Gastroesophageal sphincter (tissue), 4 donors: ENCODE data around the gene EDEM2. TPM values are rescaled to one million over a fixed set of nuclear protein-coding genes. Genes with fewer than 3 reads are reported as not detected.

ENCODE experiments used
- ATAC-seq: fragments of 150-250 bp; one replicate; pipeline ENCODE4 v1.9.1; 2016; ENCODE audit warnings: mild to moderate bottlenecking, moderate library complexity
- H3K27ac ChIP-seq, 4 donors: fragments of 200-600 bp; sonication (generic) in 3 of 4; 1 replicate in 3 of 4; 2 replicates in 1 of 4; pipeline ENCODE4 v1.5.1; 2016 to 2019
- H3K27me3 ChIP-seq: fragments of 200-600 bp; sonication (generic); one replicate; pipeline ENCODE4 v1.5.1; 2019
- H3K36me3 ChIP-seq, 2 donors: fragments of 200-600 bp; sonication (generic); one replicate each; pipeline ENCODE4 v1.5.1; 2019; ENCODE audit warnings: control low read depth in 1 of 2
- H3K4me1 ChIP-seq, 3 donors: fragments of 200-600 bp; sonication (generic); 1 replicate in 2 of 3; 2 replicates in 1 of 3; pipeline ENCODE4 v1.5.1; 2016 to 2019; ENCODE audit warnings: control low read depth in 2 of 3
- H3K4me3 ChIP-seq, 2 donors: fragments of 200-600 bp; sonication (generic); one replicate each; pipeline ENCODE4 v1.5.1; 2019; ENCODE audit warnings: mild to moderate bottlenecking in 1 of 2, moderate library complexity in 1 of 2
- H3K9me3 ChIP-seq, 3 donors: fragments of 200-600 bp; sonication (generic); one replicate each; pipeline ENCODE4 v1.5.1; 2017 to 2019; ENCODE audit warnings: control low read depth in 2 of 3
- CTCF ChIP-seq, 4 experiments: fragments of 200-600 bp in 2 of 4; fragments of 450-650 bp in 2 of 4; sonication (generic) in 1 of 4; IDR thresholded peaks; one replicate each; pipeline ENCODE4 v1.5.1; 2017 to 2019; ENCODE audit warnings: antibody characterized with exemption in 4 of 4, mild to moderate bottlenecking in 2 of 4, moderate library complexity in 2 of 4
- EP300 ChIP-seq: sonication (generic); formaldehyde crosslinking; IDR thresholded peaks from one replicate; pipeline ENCODE4 v1.6.1; 2017; ENCODE audit warnings: antibody characterized with exemption, mild to moderate bottlenecking
- POLR2A ChIP-seq, 2 donors: fragments of 450-650 bp; IDR thresholded peaks; one replicate each; pipeline ENCODE4 v1.6.1; 2017; ENCODE audit warnings: antibody characterized with exemption in 2 of 2, mild to moderate bottlenecking in 2 of 2, moderate library complexity in 1 of 2
- POLR2AphosphoS5 ChIP-seq: sonication (generic); formaldehyde crosslinking; IDR thresholded peaks from one replicate; pipeline ENCODE4 v1.6.1; 2017; ENCODE audit warnings: antibody characterized with exemption
- WGBS, 2 donors: methylation state at CpG; one replicate each; pipeline ENCODE4 v1.1.5; 2018; ENCODE audit warnings: low coverage in 1 of 2; 5-methylcytosine and 5-hydroxymethylcytosine counted together
- total RNA-seq, 4 donors: library from RNA; depleted of rRNA; stranded (reverse); fragments of >200 nt; gene quantifications; one replicate each; pipeline ENCODE4 v1.1.0, GENCODE V29; 2016

Gene EDEM2
- total RNA-seq, 4 donors from 2014 or later = 11.2 to 18.9 (median 13.5) TPM

GRCh38 chr20:35088231-35089145, 58.6 kb downstream of the EDEM2 start:
- Histone ChIP-seq H3K27ac (peak overlapping the region in 1 of 4 donors; percentile 25), H3K27me3 (no peaks in the 10 kb centered on the region), H3K9me3 (no peaks in the 10 kb centered on the region), H3K4me1 (peaks cover 0 to 74% (median 12%) of the 10 kb centered on the region in 3 donors), H3K36me3 (peaks cover 0 to 21% of the 10 kb centered on the region in 2 donors), H3K4me3 (no peak overlapping the region)
- ATAC-seq = no peak
- 77 to 90% methylated on average over 2 of the region's 2 CpGs for WGBS, 2 donors
- TF ChIP-seq EP300 (no peak), POLR2AphosphoS5 (no peak), CTCF (IDR thresholded peaks at IDR 0.05) (no peak), POLR2A (IDR thresholded peaks at IDR 0.05) (no peak)

GRCh38 chr20:35087791-35088190, 59.3 kb downstream of the EDEM2 start:
- peaks cover 0 to 74% (median 12%) of the 10 kb centered on the region in 3 donors for H3K4me1 ChIP-seq
- H3K27ac ChIP-seq = peak overlapping the region in 1 of 4 donors; percentile 25
- H3K4me3 ChIP-seq = no peak overlapping the region
- 70 to 72% methylated on average over 2 to 5 of the region's 5 CpGs for WGBS, 2 donors
- H3K9me3 ChIP-seq = no peaks in the 10 kb centered on the region
- no peak for ATAC-seq
- H3K27me3 ChIP-seq = no peaks in the 10 kb centered on the region
- H3K36me3 ChIP-seq = peaks cover 0 to 21% of the 10 kb centered on the region in 2 donors
- TF ChIP-seq POLR2A (IDR thresholded peaks at IDR 0.05) = no peak
- no peak for TF ChIP-seq EP300
- TF ChIP-seq POLR2AphosphoS5 = no peak
- TF ChIP-seq CTCF (IDR thresholded peaks at IDR 0.05) = no peak

- peaks cover 0 to 77% (median 12%) of the 10 kb centered on the region in 3 donors for H3K4me1 ChIP-seq
- WGBS, 2 donors = 81% methylated on average over 5 of the region's 5 CpGs; no CpG with 5 or more reads in 1 of the 2 donors
Observed at GRCh38 chr20:35087355-35087754, 59.8 kb downstream of the EDEM2 start.

GRCh38 chr20:35085477-35086225, 61.5 kb downstream of the EDEM2 start:
- TF ChIP-seq CTCF (IDR thresholded peaks at IDR 0.05) = no peak
- TF ChIP-seq POLR2A (IDR thresholded peaks at IDR 0.05) = no peak
- no peak for TF ChIP-seq EP300
- no peak for TF ChIP-seq POLR2AphosphoS5
- no peaks in the 10 kb centered on the region for H3K27me3 ChIP-seq
- no peak overlapping the region for H3K4me3 ChIP-seq
- H3K27ac ChIP-seq = no peak overlapping the region
- 92% methylated on average over 5 to 11 of the region's 11 CpGs for WGBS, 2 donors
- H3K36me3 ChIP-seq = peaks cover 0 to 21% of the 10 kb centered on the region in 2 donors
- peaks cover 0 to 80% (median 7%) of the 10 kb centered on the region in 3 donors for H3K4me1 ChIP-seq
- H3K9me3 ChIP-seq = no peaks in the 10 kb centered on the region
- ATAC-seq = no peak

More at GRCh38 chr20:35087355-35087754, 59.8 kb downstream of the EDEM2 start:
- Histone ChIP-seq H3K4me3 (no peak overlapping the region), H3K27ac (no peak overlapping the region), H3K36me3 (peaks cover 0 to 21% of the 10 kb centered on the region in 2 donors), H3K9me3 (no peaks in the 10 kb centered on the region), H3K27me3 (no peaks in the 10 kb centered on the region)
- ATAC-seq = no peak
- TF ChIP-seq EP300 (no peak), POLR2AphosphoS5 (no peak), POLR2A (IDR thresholded peaks at IDR 0.05) (no peak), CTCF (IDR thresholded peaks at IDR 0.05) (no peak)
